ENCODE results near the gene TOM1L1.

The TOM1L1 gene

GRCh38 chr17:54992797-54993639 is 92.4 kb downstream of the TOM1L1 start:
- no peak for DNase-seq (ENCODE audit: low read depth)

GRCh38 chr17:54996441-54996840 is 95.8 kb downstream of the TOM1L1 start:
- no peak for DNase-seq (ENCODE audit: low read depth)

GRCh38 chr17:55002458-55002857 is 101.8 kb downstream of the TOM1L1 start:
- DNase-seq (ENCODE audit: low read depth) = no peak

- no peak for DNase-seq (ENCODE audit: low read depth)
Observed at GRCh38 chr17:55004484-55004883, 103.8 kb downstream of the TOM1L1 start.

GRCh38 chr17:55005520-55005919 is 104.9 kb downstream of the TOM1L1 start:
- no peak for DNase-seq (ENCODE audit: low read depth)
